ENCODE measurements around the gene TSHB. TPM values are rescaled to one million over a fixed set of nuclear protein-coding genes. Genes with fewer than 3 reads are reported as not detected.

Gene TSHB
- not detected for total RNA-seq

GRCh38 chr1:115029526-115029925, at the start of gene TSHB:
TSHB (plus strand) TSS chr1:115029826; CDS start chr1:115033363, 3,537 bp downstream.

Other genes with a start within 250 kb of the TSHB start
- 124 TPM for gene SIKE1, start 249.1 kb upstream of the TSHB start, total RNA-seq
- not detected for gene SYCP1, start 175.0 kb upstream of the TSHB start, total RNA-seq
- gene TSPAN2, start 59.7 kb downstream of the TSHB start, total RNA-seq, result 46.6 TPM

Data from diencephalon (tissue), 1 donor.